Fibroblast of peridontal ligament (primary cell): Measurements from ENCODE around the gene SRP19.
"Not testable (repeated sequence)": the region's sequence is repeated elsewhere in the genome, so short reads cannot be mapped to it uniquely, and the experiment has no call there.

Experiments
- DNase-seq: peaks from one replicate; pipeline ENCODE4 v3.0.0-alpha.2; 2010; ENCODE audit errors: extremely low read depth

SRP19 gene

GRCh38 chr5:112860929-112861637, at the start of gene SRP19:
SRP19 (plus strand) TSS chr5:112861287; CDS start chr5:112861377, 90 bp downstream.
- DNase-seq = peak; percentile 98

- DNase-seq = no peak
Observed at GRCh38 chr5:112812549-112812948, 48.5 kb upstream of the SRP19 start.

- DNase-seq = no peak
Observed at GRCh38 chr5:112820246-112820645, 40.8 kb upstream of the SRP19 start.

GRCh38 chr5:112822456-112822855, 38.6 kb upstream of the SRP19 start:
- peak; percentile 49 for DNase-seq

GRCh38 chr5:112823181-112823580, 37.9 kb upstream of the SRP19 start:
- no peak for DNase-seq

GRCh38 chr5:112823656-112824055, 37.4 kb upstream of the SRP19 start:
- DNase-seq = no peak

GRCh38 chr5:112824197-112824596, 36.9 kb upstream of the SRP19 start:
- DNase-seq = no peak

- no peak for DNase-seq
Observed at GRCh38 chr5:112830378-112830777, 30.7 kb upstream of the SRP19 start.

- no peak for DNase-seq
Observed at GRCh38 chr5:112833971-112834370, 27.1 kb upstream of the SRP19 start.

GRCh38 chr5:112844489-112844888, 16.6 kb upstream of the SRP19 start:
- DNase-seq = no peak

GRCh38 chr5:112846556-112846955, 14.5 kb upstream of the SRP19 start:
- DNase-seq = no peak

GRCh38 chr5:112847306-112847705, 13.8 kb upstream of the SRP19 start:
- DNase-seq = no peak

GRCh38 chr5:112848116-112848811, 12.8 kb upstream of the SRP19 start:
- peak; percentile 88 for DNase-seq

GRCh38 chr5:112849912-112850311, 11.2 kb upstream of the SRP19 start:
- DNase-seq = no peak

GRCh38 chr5:112854651-112855050, 6.4 kb upstream of the SRP19 start:
- no peak for DNase-seq

- DNase-seq = peak; percentile 25
Observed at GRCh38 chr5:112857866-112858265, 3.2 kb upstream of the SRP19 start.

GRCh38 chr5:112860571-112860928, 537 bp upstream of the SRP19 start:
- not testable (repeated sequence) for DNase-seq

- DNase-seq = no peak
Observed at GRCh38 chr5:112861638-112861985, 525 bp downstream of the SRP19 start.

GRCh38 chr5:112862085-112862484, 998 bp downstream of the SRP19 start:
- no peak for DNase-seq

GRCh38 chr5:112863549-112863948, 2.5 kb downstream of the SRP19 start:
- no peak for DNase-seq

- DNase-seq = no peak
Observed at GRCh38 chr5:112865128-112865527, 4.0 kb downstream of the SRP19 start.

GRCh38 chr5:112866739-112867138, 5.7 kb downstream of the SRP19 start:
- no peak for DNase-seq

- DNase-seq = no peak
Observed at GRCh38 chr5:112867411-112867810, 6.3 kb downstream of the SRP19 start.

- DNase-seq = no peak
Observed at GRCh38 chr5:112869948-112870347, 8.9 kb downstream of the SRP19 start.
